SH-SY5Y (cell line): ENCODE measurements around the gene URM1.

Source experiments
- GATA2 ChIP-seq: IDR thresholded peaks from 2 replicates; pipeline ENCODE4 v1.6.1; 2011; ENCODE audit warnings: mild to moderate bottlenecking, low read depth, low read length
- GATA3 ChIP-seq: IDR thresholded peaks from 2 replicates; pipeline ENCODE4 v1.6.1; 2011; ENCODE audit warnings: low read depth, mild to moderate bottlenecking, low read length, moderate library complexity

URM1 gene

DNA sequence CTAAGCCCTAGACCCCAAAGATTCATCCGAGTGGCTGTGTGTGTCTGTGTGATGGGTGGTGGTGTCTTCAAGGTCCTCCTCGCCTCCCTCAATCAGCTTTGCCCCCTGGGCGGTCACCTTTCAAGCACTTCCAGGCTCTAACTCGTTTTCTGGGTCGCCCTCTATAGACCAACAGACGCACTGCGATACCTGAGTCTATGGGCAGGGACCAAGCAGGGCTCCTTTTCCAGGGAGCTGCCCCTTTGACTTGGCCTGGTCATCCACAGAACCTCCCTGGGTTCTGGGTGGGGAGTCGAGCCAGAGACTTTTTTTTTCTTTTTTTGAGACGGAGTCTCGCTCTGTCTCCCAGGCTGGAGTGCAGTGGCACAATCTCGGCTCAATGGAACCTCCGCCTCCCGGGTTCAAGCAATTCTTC is 29.7 kb upstream of the URM1 start:
- no peak for TF ChIP-seq GATA3
- TF ChIP-seq GATA2: no peak

DNA sequence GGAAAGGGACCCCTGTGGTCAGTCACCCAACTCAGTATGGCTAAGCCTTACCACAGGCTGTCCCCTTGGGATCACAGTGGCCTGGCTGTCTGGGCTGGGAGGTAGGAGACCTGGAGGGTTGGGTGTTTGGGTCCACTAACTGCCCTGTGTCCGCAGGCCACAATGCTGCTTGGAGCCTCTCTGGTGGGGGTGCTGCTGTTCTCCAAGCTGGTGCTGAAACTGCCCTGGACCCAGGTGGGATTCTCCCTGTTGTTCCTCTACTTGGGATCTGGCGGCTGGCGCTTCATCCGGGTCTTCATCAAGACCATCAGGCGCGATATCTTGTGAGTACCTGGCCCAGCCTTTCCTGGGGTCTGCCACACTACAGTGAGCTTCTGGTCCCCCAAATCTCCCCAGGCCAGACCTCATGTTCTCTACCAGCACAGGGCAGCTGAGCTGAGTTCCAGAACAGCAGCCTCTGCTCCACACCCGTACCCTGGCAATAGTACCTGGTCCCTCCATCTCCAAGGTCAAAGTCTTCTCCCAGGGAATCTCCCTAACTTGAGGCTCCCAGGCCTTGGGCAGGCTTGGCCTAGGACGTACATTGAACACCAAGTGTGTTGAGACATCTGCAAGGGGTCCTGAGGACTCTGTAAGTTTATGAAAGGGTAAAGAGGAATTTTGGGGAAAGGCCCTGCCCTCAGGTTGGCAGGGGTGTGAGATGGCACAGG is 28.0 kb upstream of the URM1 start:
- TF ChIP-seq GATA3: no peak
- TF ChIP-seq GATA2: no peak

DNA sequence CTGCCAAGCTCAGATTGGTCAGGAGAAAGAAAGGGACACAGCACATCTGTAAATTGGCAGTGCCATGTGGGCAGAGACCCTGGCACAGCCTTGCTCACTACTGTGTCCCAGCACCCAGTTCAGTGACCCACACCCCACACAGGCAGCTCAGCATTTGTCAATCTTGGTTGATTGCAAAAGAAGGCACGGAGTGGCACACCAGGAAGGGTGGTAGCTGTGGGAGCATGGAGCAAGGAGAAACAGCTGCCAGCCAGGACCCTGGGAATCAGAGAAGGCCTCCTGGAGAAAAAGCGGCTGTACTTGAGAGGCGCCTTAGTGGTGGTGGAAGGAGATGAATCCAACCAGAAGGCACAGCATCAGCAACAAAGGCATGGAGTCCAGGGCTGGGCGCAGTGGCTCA is 27.3 kb upstream of the URM1 start:
- TF ChIP-seq GATA3: no peak
- no peak for TF ChIP-seq GATA2

DNA sequence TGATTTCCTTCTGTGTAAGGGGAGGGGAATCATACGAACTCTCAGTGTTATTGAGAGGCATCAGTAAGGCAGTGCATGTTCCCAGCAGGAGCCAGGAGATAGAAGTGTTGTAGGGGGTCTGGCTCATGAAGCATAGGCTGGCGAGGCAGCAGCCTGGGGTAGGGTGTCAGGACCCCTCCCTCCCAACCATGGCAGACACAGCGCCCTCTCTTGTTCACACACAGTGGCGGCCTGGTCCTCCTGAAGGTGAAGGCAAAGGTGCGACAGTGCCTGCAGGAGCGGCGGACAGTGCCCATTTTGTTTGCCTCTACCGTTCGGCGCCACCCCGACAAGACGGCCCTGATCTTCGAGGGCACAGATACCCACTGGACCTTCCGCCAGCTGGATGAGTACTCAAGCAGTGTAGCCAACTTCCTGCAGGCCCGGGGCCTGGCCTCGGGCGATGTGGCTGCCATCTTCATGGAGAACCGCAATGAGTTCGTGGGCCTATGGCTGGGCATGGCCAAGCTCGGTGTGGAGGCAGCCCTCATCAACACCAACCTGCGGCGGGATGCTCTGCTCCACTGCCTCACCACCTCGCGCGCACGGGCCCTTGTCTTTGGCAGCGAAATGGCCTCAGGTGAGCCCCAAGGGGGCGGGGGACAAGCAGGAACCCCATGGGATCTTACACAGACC is 26.1 kb upstream of the URM1 start:
- TF ChIP-seq GATA3 (no peak), GATA2 (no peak)

DNA sequence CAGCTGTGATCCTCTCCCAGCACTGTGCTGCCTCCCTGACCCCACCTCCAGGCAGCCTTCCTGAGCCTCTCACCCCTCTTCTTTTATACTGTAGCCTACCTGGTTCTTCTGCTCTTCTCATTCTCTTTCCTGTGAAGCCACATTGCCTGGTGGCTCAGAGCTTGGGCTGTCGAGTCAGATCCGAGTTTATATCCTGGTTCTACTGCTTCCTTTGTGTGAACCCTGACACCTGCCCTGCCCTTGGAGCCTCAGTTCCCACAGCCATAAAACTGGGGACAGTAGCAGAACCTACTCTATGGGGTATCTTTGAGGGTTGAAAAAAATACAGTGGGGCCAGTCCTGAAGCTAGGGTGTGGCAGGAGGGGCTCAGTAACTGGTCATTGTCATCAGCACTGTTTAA is 22.0 kb upstream of the URM1 start:
- TF ChIP-seq GATA2: no peak
- TF ChIP-seq GATA3: no peak

DNA sequence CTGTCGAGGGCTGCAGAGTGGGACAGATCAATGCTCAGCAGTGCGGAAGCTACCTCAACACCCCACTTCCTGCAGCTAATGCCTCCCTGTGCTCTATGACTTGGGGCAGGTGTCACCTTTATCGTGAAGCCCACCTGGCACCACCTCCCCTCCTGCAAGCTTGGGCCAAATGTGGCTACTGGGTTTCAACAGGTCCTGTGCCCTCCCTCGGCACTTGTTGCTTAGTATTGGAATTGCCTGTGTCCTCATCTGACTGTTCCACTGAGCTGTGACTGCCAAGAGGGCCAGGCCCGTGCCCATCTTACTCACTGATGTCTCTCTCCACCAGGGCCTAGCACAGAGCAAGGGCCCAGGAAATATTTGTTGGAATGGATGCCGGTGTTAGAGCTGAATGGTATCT is 21.4 kb upstream of the URM1 start:
- no peak for TF ChIP-seq GATA3
- no peak for TF ChIP-seq GATA2

DNA sequence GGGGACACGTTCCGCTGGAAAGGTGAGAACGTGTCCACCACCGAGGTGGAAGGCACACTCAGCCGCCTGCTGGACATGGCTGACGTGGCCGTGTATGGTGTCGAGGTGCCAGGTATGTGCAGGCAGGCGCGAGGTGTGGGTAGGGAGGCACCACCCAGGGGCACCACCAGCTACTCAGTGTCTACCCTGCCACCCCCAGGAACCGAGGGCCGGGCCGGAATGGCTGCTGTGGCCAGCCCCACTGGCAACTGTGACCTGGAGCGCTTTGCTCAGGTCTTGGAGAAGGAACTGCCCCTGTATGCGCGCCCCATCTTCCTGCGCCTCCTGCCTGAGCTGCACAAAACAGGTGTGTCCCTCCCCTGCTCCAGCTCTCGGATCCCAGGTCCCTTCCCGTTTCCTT is 15.7 kb upstream of the URM1 start:
- TF ChIP-seq GATA2 (no peak), GATA3 (no peak)

DNA sequence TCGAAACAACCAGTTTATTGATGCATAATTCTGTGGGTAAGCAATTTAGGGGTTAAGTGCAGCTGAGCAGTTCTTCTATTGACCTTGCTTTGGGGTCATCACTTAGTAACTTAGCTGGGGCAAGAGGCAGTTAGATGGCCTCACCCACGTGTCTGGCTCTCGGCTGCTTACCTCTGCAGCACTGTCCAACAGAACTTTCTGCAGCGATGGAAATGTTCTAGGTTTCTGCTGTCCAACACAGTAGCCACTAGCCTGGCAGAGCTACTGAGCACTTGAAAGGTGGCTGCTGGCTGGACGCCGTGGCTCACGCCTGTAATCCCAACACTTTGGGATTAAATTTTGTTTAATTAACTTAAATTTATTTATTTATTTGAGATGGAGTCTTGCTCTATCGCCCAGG is 13.1 kb upstream of the URM1 start:
- no peak for TF ChIP-seq GATA3
- no peak for TF ChIP-seq GATA2

DNA sequence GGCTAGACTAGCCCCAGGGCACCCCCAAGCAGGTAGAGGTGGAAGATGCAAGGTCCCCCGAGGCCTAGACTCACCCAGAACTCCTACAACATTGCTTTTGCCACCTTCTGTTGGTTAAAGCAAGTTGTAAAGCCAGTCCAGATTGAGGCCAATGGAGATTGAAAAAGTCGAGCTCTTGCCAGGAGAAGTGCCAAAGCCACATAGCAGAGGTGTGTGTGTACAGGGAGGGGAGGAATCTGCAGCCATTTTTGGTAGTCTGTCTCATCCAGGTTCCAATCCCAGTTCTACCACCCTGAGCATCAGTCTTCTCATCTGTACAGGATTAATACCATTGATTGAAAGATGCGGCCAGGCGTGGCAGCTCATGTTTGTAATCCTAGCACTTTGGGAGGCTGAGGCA is 12.3 kb upstream of the URM1 start:
- TF ChIP-seq GATA3: no peak
- TF ChIP-seq GATA2: no peak

DNA sequence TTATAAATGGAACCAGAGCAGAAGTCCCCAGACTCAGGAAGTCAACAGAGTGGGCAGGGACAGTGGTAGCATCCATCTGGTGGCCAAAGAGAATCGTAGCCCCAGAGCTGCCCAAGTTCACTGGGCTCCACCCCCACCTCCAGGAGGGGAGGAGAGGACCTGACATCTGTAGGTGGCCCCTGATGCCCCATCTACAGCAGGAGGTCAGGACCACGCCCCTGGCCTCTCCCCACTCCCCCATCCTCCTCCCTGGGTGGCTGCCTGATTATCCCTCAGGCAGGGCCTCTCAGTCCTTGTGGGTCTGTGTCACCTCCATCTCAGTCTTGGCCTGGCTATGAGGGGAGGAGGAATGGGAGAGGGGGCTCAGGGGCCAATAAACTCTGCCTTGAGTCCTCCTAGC is 10.3 kb upstream of the URM1 start:
- TF ChIP-seq GATA3: no peak
- no peak for TF ChIP-seq GATA2

DNA sequence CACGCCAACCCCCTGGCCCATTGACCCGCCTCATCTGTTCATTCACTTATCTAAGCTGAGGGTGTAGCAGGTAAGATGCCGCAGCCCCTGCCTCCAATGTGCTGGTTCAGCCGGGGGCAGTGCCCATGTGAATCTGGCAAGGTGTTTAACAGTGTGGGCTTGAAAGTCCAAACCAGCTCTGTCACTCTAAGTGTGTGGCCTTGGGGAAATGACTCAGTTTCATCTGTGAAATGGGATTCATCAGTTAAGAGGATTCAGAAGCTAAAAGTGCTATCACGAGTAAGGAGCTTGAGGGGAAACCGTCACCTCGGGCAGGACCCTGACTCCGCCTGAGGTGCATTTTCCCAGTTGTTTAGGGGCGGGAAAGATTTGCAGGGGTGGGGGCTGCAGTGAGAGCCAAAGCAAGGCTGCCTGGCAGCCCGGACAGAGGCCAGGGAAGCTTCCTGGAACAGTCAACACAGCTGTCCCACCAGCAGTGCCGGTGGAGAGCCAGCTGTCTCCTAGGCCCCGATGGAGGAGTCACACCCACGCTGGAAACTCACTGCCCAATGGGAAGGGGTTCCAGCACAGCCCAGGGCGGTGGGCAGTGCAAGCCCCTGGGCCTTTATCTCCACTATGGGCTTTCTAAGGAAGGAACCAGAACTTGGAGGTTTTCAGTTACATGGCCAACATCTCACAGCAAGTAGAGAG is 9.7 kb upstream of the URM1 start:
- no peak for TF ChIP-seq GATA3

DNA sequence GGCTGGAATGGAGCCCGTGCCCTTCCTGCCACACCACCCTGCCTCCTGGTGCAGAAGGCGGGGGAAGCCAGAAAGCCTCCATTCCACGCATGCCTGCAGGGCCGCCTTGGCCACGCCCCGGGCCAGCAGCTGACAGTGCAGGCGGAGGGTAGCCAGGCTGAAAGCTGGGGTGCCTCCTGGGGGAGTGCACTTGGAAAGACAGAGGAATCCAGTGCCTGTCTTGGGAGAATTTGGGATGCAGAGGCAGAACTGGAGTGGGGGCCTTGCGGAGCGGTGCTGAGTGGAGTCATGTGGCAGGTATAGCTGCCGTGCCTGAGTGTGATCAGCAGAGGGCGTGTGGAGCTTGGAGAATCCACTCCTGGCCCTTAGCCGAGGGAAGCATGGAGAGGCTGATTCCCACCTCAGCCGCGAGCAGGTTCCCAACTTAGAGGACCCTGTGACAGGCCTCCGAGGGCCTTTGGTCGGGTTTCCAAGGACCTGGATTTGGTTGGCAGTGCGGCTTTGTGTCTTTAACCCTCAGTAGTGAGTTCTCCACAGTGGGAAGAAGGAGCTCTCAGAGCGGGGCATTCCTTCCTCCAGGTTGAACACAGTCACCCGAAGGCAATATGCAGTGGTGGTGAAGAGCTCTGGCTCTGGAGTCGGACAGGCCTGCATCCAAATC is 9.1 kb upstream of the URM1 start:
- no peak for TF ChIP-seq GATA3
- no peak for TF ChIP-seq GATA2

DNA sequence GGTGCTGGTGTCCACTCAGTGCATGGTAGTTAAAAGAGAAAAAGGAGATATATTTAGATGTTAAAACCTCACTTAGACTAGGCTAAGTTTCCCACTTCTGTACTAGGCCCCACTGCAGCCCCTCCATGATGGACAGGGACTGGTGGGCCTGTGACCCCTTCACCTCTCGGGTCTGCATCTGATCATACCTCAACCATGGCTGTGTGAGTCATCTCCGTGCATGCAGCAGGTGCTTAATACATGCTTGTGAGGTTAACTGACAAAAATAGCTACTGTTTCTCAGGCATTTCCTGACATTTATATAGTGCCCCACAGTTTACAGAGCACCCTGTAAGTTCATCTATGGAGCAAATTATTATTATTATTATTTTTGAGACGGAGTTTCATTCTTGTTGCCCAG is 8.4 kb upstream of the URM1 start:
- TF ChIP-seq GATA3 (no peak), GATA2 (no peak)

DNA sequence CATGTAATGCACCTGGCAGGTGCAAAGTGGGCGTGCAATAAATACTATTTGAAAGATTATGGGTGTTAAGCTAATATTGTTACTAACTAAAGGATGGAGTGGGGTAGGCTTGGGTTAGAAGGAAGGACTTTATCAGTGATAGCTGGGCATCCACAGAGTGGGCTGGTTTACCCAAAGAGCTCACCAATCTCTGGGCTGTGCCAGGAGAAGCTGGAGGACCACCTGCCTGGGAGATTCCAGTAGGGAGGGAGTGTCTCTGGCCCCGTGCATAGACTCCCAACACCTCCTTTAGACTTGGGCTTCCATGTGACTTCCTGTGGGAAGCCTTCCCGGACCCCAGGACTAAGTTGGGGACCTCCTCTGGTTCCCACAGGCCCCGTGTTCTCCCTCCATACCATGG is 5.6 kb upstream of the URM1 start:
- TF ChIP-seq GATA3 (no peak), GATA2 (no peak)
